ENCODE measurements around the gene IQGAP2.
"Not testable (repeated sequence)": the region's sequence is repeated elsewhere in the genome, so short reads cannot be mapped to it uniquely, and the experiment has no call there.

The IQGAP2 gene

GRCh38 chr5:76433261-76433660 lies 30.2 kb downstream of the IQGAP2 start:
- Mint-ChIP-seq H3K4me3 (peak overlapping the region in 1 of 2 donors; percentile 32), H3K4me1 (ENCODE audit: low read depth in 2 of 2) (peaks cover 35 to 54% of the 10 kb centered on the region in 2 donors), H3K27me3 (no peaks in the 10 kb centered on the region), H3K36me3 (ENCODE audit: insufficient read depth) (no peaks in the 10 kb centered on the region), H3K9me3 (no peaks in the 10 kb centered on the region), H3K27ac (peak overlapping the region; percentile 21 to 86)
- no peak for ATAC-seq (replicated peaks)
- no peak for DNase-seq

GRCh38 chr5:76437507-76437906 lies 34.4 kb downstream of the IQGAP2 start:
- Mint-ChIP-seq H3K4me1 (ENCODE audit: low read depth in 2 of 2) (peaks cover 35 to 72% of the 10 kb centered on the region in 2 donors), H3K27ac (peak overlapping the region in 1 of 2 donors; percentile 44)
- not testable (repeated sequence) for ATAC-seq (replicated peaks)

GRCh38 chr5:76438025-76438424 lies 34.9 kb downstream of the IQGAP2 start:
- Mint-ChIP-seq H3K36me3 (ENCODE audit: insufficient read depth) (no peaks in the 10 kb centered on the region), H3K27me3 (no peaks in the 10 kb centered on the region), H3K27ac (peak overlapping the region; percentile 22 to 44), H3K9me3 (no peaks in the 10 kb centered on the region), H3K4me1 (ENCODE audit: low read depth in 2 of 2) (peaks cover 31 to 71% of the 10 kb centered on the region in 2 donors), H3K4me3 (peak overlapping the region in 1 of 2 donors; percentile 30)
- DNase-seq (no peak), ATAC-seq (replicated peaks) (no peak)

More at GRCh38 chr5:76437507-76437906, 34.4 kb downstream of the IQGAP2 start:
- not testable (repeated sequence) for DNase-seq; H3K36me3 Mint-ChIP-seq (ENCODE audit: insufficient read depth); H3K4me3 Mint-ChIP-seq; H3K27me3 Mint-ChIP-seq; H3K9me3 Mint-ChIP-seq

- H3K4me3 Mint-ChIP-seq, result peak overlapping the region; percentile 21 to 54
- H3K9me3 Mint-ChIP-seq, result no peaks in the 10 kb centered on the region
- peaks cover 26 to 74% of the 10 kb centered on the region in 2 donors for H3K4me1 Mint-ChIP-seq (ENCODE audit: low read depth in 2 of 2)
- H3K36me3 Mint-ChIP-seq (ENCODE audit: insufficient read depth), result peaks cover under 1% of the 10 kb centered on the region
- peak overlapping the region; percentile 22 to 44 for H3K27ac Mint-ChIP-seq
- ATAC-seq (replicated peaks) (no peak), DNase-seq (no peak)
- no peaks in the 10 kb centered on the region for H3K27me3 Mint-ChIP-seq
These were observed 36.1 kb downstream of the IQGAP2 start for GRCh38 chr5:76439201-76439600.

- Mint-ChIP-seq H3K4me3 (no peak overlapping the region), H3K9me3 (no peaks in the 10 kb centered on the region), H3K36me3 (ENCODE audit: insufficient read depth) (peaks cover 4% of the 10 kb centered on the region), H3K27me3 (no peaks in the 10 kb centered on the region), H3K4me1 (ENCODE audit: low read depth in 2 of 2) (peaks cover 26 to 72% of the 10 kb centered on the region in 2 donors), H3K27ac (peak overlapping the region in 1 of 2 donors; percentile 44)
- ATAC-seq (replicated peaks) (no peak), DNase-seq (no peak)
These were observed 36.8 kb downstream of the IQGAP2 start for GRCh38 chr5:76439929-76440328.

GRCh38 chr5:76441101-76441500 lies 38.0 kb downstream of the IQGAP2 start:
- peaks cover 25 to 70% of the 10 kb centered on the region in 2 donors for H3K4me1 Mint-ChIP-seq (ENCODE audit: low read depth in 2 of 2)
- peak overlapping the region; percentile 41 to 88 for H3K27ac Mint-ChIP-seq
- peaks cover 8% of the 10 kb centered on the region for H3K36me3 Mint-ChIP-seq (ENCODE audit: insufficient read depth)

GRCh38 chr5:76441890-76442673 lies 39.0 kb downstream of the IQGAP2 start:
- Mint-ChIP-seq H3K4me1 (ENCODE audit: low read depth in 2 of 2) (peaks cover 28 to 70% of the 10 kb centered on the region in 2 donors), H3K36me3 (ENCODE audit: insufficient read depth) (peaks cover 8% of the 10 kb centered on the region), H3K27me3 (no peaks in the 10 kb centered on the region), H3K27ac (peak overlapping the region; percentile 41 to 88), H3K9me3 (no peaks in the 10 kb centered on the region), H3K4me3 (no peak overlapping the region)
- ATAC-seq (replicated peaks) (no peak), DNase-seq (no peak)

More at GRCh38 chr5:76441101-76441500, 38.0 kb downstream of the IQGAP2 start:
- ATAC-seq (replicated peaks) (no peak), DNase-seq (no peak)
- Mint-ChIP-seq H3K4me3 (no peak overlapping the region), H3K9me3 (no peaks in the 10 kb centered on the region), H3K27me3 (no peaks in the 10 kb centered on the region)

GRCh38 chr5:76443066-76443800 lies 40.1 kb downstream of the IQGAP2 start:
- peaks cover 8% of the 10 kb centered on the region for H3K36me3 Mint-ChIP-seq (ENCODE audit: insufficient read depth)
- ATAC-seq (replicated peaks) (no peak), DNase-seq (no peak)
- no peak overlapping the region for H3K4me3 Mint-ChIP-seq
- no peaks in the 10 kb centered on the region for H3K9me3 Mint-ChIP-seq
- H3K27me3 Mint-ChIP-seq, result no peaks in the 10 kb centered on the region
- H3K27ac Mint-ChIP-seq, result peak overlapping the region; percentile 41 to 88
- peaks cover 28 to 73% of the 10 kb centered on the region in 2 donors for H3K4me1 Mint-ChIP-seq (ENCODE audit: low read depth in 2 of 2)

GRCh38 chr5:76445063-76445462 lies 42.0 kb downstream of the IQGAP2 start:
- H3K4me3 Mint-ChIP-seq, result no peak overlapping the region
- ATAC-seq (replicated peaks), result no peak
- H3K9me3 Mint-ChIP-seq, result no peaks in the 10 kb centered on the region
- DNase-seq, result no peak
- H3K36me3 Mint-ChIP-seq (ENCODE audit: insufficient read depth), result peaks cover 8% of the 10 kb centered on the region
- H3K27me3 Mint-ChIP-seq, result no peaks in the 10 kb centered on the region
- peaks cover 32 to 75% of the 10 kb centered on the region in 2 donors for H3K4me1 Mint-ChIP-seq (ENCODE audit: low read depth in 2 of 2)
- H3K27ac Mint-ChIP-seq, result peak overlapping the region in 1 of 2 donors; percentile 88

GRCh38 chr5:76445830-76446229 lies 42.7 kb downstream of the IQGAP2 start:
- no peak overlapping the region for H3K4me3 Mint-ChIP-seq
- peak overlapping the region in 1 of 2 donors; percentile 39 for H3K27ac Mint-ChIP-seq
- H3K27me3 Mint-ChIP-seq, result no peaks in the 10 kb centered on the region
- H3K9me3 Mint-ChIP-seq, result no peaks in the 10 kb centered on the region
- no peak for DNase-seq
- peaks cover 39 to 78% of the 10 kb centered on the region in 2 donors for H3K4me1 Mint-ChIP-seq (ENCODE audit: low read depth in 2 of 2)
- ATAC-seq (replicated peaks), result no peak
- H3K36me3 Mint-ChIP-seq (ENCODE audit: insufficient read depth), result peaks cover 8% of the 10 kb centered on the region

GRCh38 chr5:76446776-76447175 lies 43.7 kb downstream of the IQGAP2 start:
- H3K4me3 Mint-ChIP-seq, result no peak overlapping the region
- no peaks in the 10 kb centered on the region for H3K27me3 Mint-ChIP-seq
- H3K27ac Mint-ChIP-seq, result peak overlapping the region; percentile 64 to 67
- ATAC-seq (replicated peaks) (no peak), DNase-seq (no peak)
- H3K4me1 Mint-ChIP-seq (ENCODE audit: low read depth in 2 of 2), result peaks cover 45 to 77% of the 10 kb centered on the region in 2 donors
- H3K36me3 Mint-ChIP-seq (ENCODE audit: insufficient read depth), result peaks cover 8% of the 10 kb centered on the region
- H3K9me3 Mint-ChIP-seq, result no peaks in the 10 kb centered on the region

GRCh38 chr5:76449606-76450005 lies 46.5 kb downstream of the IQGAP2 start:
- H3K36me3 Mint-ChIP-seq (ENCODE audit: insufficient read depth), result peaks cover 6% of the 10 kb centered on the region
- peak overlapping the region; percentile 42 to 49 for H3K27ac Mint-ChIP-seq
- H3K27me3 Mint-ChIP-seq, result no peaks in the 10 kb centered on the region
- peak overlapping the region; percentile 0 to 22 for H3K4me3 Mint-ChIP-seq
- DNase-seq (no peak), ATAC-seq (replicated peaks) (no peak)
- peaks cover 52 to 67% of the 10 kb centered on the region in 2 donors for H3K4me1 Mint-ChIP-seq (ENCODE audit: low read depth in 2 of 2)
- H3K9me3 Mint-ChIP-seq, result no peaks in the 10 kb centered on the region

GRCh38 chr5:76450054-76450453 lies 47.0 kb downstream of the IQGAP2 start:
- Mint-ChIP-seq H3K9me3 (no peaks in the 10 kb centered on the region), H3K4me1 (ENCODE audit: low read depth in 2 of 2) (peaks cover 50 to 64% of the 10 kb centered on the region in 2 donors), H3K27ac (peak overlapping the region; percentile 42 to 49), H3K36me3 (ENCODE audit: insufficient read depth) (peaks cover 9% of the 10 kb centered on the region), H3K4me3 (peak overlapping the region; percentile 61 to 77), H3K27me3 (no peaks in the 10 kb centered on the region)
- ATAC-seq (replicated peaks) (no peak), DNase-seq (no peak)
